GM18907 (cell line): Measurements from ENCODE around the gene CAMKMT.
"Not testable (repeated sequence)": the region's sequence is repeated elsewhere in the genome, so short reads cannot be mapped to it uniquely, and the experiment has no call there.

Experiments
- ATAC-seq: cut with Tn5 transposase; IDR thresholded peaks from one replicate; pipeline ENCODE4 v1.9.1; 2021; ENCODE audit warnings: mild to moderate bottlenecking, moderate library complexity; ENCODE audit not compliant: unreplicated experiment

Gene CAMKMT

GRCh38 chr2:44495035-44495434, 133.3 kb downstream of the CAMKMT start:
- no peak for ATAC-seq

GRCh38 chr2:44495544-44495943, 133.8 kb downstream of the CAMKMT start:
- no peak for ATAC-seq

GRCh38 chr2:44496130-44496529, 134.4 kb downstream of the CAMKMT start:
- ATAC-seq = no peak

DNA sequence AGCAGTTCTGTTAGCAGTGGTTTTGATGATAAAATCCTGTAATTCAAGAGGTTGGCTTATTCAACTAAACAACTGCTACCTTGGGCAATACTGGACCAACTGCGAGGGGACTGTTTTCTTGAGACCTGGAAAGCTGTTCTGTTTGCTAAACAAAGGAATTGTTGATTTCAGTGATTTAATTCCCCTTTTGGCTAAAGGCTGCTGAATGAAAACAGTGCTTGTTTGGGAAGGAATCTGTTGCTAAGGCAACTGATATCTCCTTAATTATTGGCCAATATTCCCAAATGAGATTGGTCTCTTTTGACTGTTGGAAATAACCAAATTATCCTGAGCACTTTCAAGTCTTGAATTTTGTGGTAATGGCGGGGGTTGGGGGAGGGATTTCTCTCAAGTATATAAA, 136.8 kb downstream of the CAMKMT start:
- no peak for ATAC-seq

GRCh38 chr2:44505664-44506063, 143.9 kb downstream of the CAMKMT start:
- ATAC-seq = not testable (repeated sequence)

DNA sequence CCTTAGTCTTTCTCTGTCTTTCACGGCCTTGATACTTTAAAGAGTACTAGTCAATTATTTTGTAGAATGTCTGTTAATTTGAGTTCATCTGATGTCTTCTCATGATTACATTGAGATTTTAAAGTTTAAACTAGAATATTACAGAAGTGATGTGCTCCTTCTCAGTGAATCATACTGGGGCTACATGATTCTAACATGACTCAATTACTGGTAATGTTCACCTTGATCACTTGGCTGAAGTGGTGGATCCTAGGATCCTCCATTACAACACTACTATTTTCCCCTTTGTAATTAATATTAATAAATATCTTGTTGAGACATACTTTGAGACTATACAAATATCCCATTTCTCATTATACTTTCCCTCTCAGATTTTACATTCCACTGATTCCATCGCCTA, 148.5 kb downstream of the CAMKMT start:
- no peak for ATAC-seq

DNA sequence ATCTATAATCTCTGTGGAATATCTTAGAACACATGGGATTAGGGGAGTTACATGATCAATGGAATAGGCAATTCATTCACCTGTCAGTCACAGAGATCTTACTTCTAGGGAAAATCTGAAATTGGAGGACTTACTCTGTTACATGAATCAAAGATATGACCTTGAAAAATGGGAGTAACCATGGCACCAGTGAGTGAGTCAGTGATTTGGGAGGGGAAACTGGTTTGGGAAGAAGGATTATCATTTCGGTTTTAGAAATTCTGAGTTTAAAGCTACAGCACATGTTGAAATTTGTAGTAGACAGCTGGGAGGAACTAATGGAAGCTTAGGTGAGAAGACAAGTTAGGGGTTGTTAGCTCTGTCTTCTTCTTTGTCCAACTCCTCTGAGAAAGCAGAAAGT, 153.7 kb downstream of the CAMKMT start:
- no peak for ATAC-seq

DNA sequence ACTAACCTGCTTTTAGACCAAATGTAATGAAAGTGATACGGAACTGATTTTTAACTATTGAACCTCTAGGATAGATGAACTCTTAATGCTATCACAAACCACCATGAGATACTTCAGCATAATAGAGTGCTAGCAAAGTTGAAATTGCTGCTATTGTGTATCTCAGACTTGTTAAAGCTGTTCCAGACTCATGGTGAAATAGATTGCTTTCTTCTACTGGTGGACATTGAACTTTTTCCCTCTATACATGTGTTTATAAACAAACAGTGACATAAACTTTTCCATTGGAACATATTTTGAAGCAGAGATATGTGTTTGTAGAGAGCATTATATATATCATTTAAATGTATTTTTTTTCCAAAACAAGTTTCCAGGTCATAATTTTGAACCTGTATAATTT, 157.3 kb downstream of the CAMKMT start:
- ATAC-seq = no peak

GRCh38 chr2:44522846-44523245, 161.1 kb downstream of the CAMKMT start:
- ATAC-seq = no peak

GRCh38 chr2:44524347-44524926, 162.7 kb downstream of the CAMKMT start:
- no peak for ATAC-seq

- ATAC-seq = no peak
These were observed 164.6 kb downstream of the CAMKMT start for GRCh38 chr2:44526352-44526751.

DNA sequence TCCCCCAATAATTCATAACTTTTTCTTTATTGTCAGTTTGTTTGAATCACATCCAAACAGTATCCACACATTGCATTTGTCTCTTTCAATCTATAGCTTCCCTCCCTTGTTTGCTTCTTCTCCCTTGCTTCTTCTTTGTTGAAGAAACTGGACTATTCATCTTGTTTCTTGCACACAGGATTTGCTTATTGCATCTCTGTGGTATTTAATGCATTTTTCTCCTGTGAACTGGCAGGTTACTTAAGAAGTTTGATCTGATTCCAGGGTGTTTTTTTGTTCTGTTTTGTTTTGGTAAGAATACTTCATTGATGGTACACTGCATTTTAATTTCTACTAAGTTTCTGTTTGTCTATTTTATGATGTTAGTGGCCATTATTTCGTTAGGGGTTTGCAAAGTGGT, 166.8 kb downstream of the CAMKMT start:
- ATAC-seq = no peak

- no peak for ATAC-seq
These were observed 167.7 kb downstream of the CAMKMT start for GRCh38 chr2:44529448-44529847.

GRCh38 chr2:44531289-44531688, 169.5 kb downstream of the CAMKMT start:
- no peak for ATAC-seq

- ATAC-seq = no peak
These were observed 170.3 kb downstream of the CAMKMT start for GRCh38 chr2:44532031-44532430.

DNA sequence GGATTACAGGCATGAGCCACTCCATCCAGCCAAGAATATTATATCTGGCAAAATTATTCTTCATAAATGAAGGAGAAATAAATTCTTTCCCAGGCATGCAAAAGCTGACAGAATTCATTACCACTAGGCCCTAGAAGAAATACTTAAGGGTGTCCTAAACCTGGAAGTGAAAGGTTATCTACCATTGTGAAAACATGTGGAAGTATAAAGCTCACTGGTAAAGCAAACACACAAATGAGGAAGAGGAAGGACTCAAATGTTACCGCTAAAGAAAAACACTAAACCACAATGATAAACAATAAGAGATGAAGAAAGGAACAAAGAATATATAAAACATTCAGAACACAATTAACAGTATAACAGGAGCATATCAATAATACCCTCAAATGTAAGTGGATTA, 171.8 kb downstream of the CAMKMT start:
- ATAC-seq = no peak

DNA sequence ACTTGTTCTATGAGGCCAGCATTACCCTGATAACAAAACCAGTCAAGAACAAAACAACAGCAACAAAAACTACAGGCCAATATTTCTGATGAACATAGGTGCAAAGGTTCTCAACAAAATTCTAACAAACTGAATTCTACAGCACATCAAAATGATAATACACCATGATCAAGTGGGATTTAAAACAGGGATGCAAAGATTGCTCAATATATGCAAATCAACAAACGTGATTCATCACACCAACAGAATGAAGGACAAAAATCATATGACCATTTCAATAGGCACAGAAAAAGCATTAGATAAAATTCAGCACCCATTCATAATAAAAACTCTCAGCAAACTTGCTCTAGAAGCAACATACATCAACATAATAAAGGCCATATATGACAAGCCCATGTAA, 173.6 kb downstream of the CAMKMT start:
- no peak for ATAC-seq

DNA sequence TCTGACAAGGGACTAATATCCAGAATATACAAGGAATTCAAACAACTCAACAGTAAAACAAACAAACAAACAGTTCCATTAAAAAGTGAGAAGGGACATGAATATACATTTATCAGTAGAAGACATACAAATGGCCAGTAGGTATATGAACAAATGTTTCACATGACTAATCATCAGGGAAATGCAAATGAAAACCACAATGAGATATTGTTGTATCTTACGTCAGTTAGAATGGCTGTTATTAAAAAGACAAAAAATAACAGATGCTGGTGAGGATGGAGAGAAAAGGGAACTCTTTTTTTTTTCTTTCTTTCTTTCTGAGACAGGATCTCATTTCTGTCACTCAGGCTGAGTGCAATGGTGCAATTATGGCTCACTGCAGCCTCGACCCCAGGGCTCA, 175.5 kb downstream of the CAMKMT start:
- no peak for ATAC-seq

DNA sequence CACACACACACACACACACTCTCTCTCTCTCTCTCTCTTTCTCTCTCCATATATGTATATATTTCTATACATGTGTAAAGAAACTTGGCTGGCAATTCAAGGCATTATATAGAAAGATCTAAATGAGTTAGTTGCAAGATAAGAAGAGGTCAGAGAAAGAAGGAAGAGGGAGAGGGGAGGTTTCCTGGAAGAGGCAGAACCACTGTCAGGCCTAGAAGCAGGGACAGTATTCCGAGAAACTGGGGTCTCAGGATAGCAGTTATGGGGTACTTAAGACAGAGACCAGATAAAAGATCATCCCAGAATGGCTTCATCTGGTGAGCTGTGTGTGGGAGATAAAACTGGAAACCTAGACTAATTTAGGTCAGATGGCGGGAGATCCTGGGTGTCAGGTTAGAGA, 180.8 kb downstream of the CAMKMT start:
- no peak for ATAC-seq

- no peak for ATAC-seq
These were observed 182.3 kb downstream of the CAMKMT start for GRCh38 chr2:44543773-44544725.

GRCh38 chr2:44545005-44545404, 183.3 kb downstream of the CAMKMT start:
- no peak for ATAC-seq

- no peak for ATAC-seq
These were observed 184.8 kb downstream of the CAMKMT start for GRCh38 chr2:44546459-44547127.
